Measurements from ENCODE around the gene YTHDC2. TPM values are rescaled to one million over a fixed set of nuclear protein-coding genes. Genes with fewer than 3 reads are reported as not detected.

Gene YTHDC2
- total RNA-seq = 10 to 100 TPM; 17.6 to 27.6 TPM
- polyA plus RNA-seq (ENCODE audit: insufficient read length in 6 of 6) = 10 to 100 TPM; 37.4 to 49.3 (median 41.6) TPM
- long read RNA-seq, donor 1 = 0 reads
- long read RNA-seq, donor 2, full-length matches to known transcripts = 1 of 1 reads
- long read RNA-seq, donor 2, partial matches to known transcripts = 0 of 1 reads
- long read RNA-seq, donor 2, other reads (novel, unspliced or antisense) = 0 of 1 reads
- long read RNA-seq, donor 3, full-length matches to known transcripts = 1 of 1 reads
- long read RNA-seq, donor 3, partial matches to known transcripts = 0 of 1 reads
- long read RNA-seq, donor 3, other reads (novel, unspliced or antisense) = 0 of 1 reads
- long read RNA-seq, donor 4, partial matches to known transcripts = 9 of 9 reads
- long read RNA-seq, donor 4, other reads (novel, unspliced or antisense) = 0 of 9 reads
- long read RNA-seq, donor 5, partial matches to known transcripts = 0 of 1 reads
- long read RNA-seq, donor 5, other reads (novel, unspliced or antisense) = 0 of 1 reads
- long read RNA-seq, donor 6 = 0 reads
- long read RNA-seq, donor 7, full-length matches to known transcripts = 2 of 2 reads
- long read RNA-seq, donor 7, partial matches to known transcripts = 0 of 2 reads
- long read RNA-seq, donor 7, other reads (novel, unspliced or antisense) = 0 of 2 reads
- long read RNA-seq, donor 8, partial matches to known transcripts = 0 of 1 reads
- long read RNA-seq, donor 8, other reads (novel, unspliced or antisense) = 0 of 1 reads
- long read RNA-seq, donor 9 = 0 reads
- long read RNA-seq, donor 10, partial matches to known transcripts = 5 of 7 reads
- long read RNA-seq, donor 10, other reads (novel, unspliced or antisense) = 2 of 7 reads
- long read RNA-seq, donor 11 = 0 reads
- long read RNA-seq, donor 12, full-length matches to known transcripts = 3 of 3 reads
- long read RNA-seq, donor 12, partial matches to known transcripts = 0 of 3 reads
- long read RNA-seq, donor 12, other reads (novel, unspliced or antisense) = 0 of 3 reads

DNA sequence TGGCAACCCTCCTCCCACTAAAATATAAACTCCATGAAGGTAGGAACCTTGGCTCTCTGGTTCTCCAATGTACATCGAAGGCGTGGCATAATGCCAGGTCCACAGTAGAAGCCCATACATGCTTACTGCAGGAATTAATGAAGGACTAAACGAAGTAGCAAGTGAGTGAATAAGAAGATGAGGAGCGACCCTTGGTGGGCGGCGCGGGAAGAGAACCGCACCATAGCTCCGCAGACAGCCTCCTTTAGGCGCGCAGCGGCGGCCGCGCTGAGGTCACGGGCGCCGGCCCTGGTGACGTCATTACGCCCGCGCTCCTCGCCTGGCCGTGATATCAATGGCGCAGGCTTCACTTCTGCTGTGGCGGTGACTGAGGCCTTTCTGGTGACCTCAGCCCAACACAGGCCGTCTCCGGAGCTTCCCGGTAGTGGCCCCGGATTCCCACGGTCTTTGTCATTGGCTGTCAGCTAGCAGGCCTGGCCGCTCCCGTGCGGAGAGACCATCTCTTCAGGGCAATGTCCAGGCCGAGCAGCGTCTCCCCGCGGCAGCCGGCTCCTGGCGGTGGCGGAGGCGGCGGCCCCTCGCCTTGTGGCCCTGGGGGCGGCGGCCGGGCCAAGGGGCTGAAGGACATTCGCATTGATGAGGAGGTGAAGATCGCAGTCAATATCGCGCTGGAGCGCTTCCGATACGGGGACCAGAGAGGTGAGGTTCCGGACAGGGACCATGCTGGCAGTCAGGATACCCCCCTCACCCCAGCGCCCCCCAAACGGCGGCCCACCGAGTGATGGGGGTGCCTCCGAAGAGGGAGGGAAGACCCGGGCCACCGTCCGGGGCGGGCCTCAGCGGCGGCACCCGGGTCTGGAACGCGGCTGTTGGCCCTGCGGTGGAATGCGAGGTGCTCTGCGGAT is at the start of gene YTHDC2:
Gene YTHDC2 (plus strand): TSS at position 311 of the 905 bp plus-strand sequence. CDS start 202 bp downstream, at position 513.
- H3K4me3 ChIP-seq = peak within 1 kb of the TSS; percentile 64 to 86

DNA sequence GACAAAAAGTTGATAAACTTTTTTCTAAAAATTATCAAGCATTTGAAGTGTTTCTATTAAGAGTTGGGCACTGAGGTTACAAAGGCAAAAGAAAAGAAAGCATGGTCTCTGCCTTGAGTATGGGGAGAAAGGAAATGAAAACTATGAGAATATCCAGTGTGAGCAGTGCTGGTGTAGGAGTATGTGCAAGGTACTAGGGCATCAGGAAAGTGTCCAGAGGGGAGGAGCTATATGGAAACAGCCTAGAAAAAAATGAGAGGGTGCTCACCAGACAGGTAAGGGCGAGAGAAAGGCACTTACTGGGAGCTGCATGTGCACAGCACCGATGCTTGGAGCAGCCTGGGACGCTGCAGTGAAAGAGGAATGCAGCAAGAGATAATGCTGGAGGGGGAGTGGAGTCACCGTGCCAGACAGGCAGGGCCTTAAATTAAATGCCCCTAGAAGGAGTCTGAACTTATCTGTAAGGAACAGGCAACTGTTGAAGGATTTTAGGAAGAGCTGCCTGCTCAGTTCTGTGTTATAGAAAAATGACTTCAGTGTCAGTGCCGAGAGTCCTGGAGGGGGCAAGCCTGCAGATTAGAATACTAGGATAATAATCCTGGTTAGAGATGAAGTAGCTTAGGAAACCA is 39.3 kb upstream of the YTHDC2 start:
- no peak for DNase-seq

More for the DNA sequence above, at the start of gene YTHDC2:
- Histone ChIP-seq H3K4me1 (peaks cover 0 to 34% of the 10 kb centered on the region in 2 donors), H3K27me3 (peaks cover 4 to 17% of the 10 kb centered on the region in 2 donors), H3K27ac (peak within 1 kb of the TSS; percentile 88), H3K36me3 (peaks cover 0 to 11% of the 10 kb centered on the region in 2 donors), H3K9me3 (no peaks in the 10 kb centered on the region)
- TF ChIP-seq, protein P1, sequence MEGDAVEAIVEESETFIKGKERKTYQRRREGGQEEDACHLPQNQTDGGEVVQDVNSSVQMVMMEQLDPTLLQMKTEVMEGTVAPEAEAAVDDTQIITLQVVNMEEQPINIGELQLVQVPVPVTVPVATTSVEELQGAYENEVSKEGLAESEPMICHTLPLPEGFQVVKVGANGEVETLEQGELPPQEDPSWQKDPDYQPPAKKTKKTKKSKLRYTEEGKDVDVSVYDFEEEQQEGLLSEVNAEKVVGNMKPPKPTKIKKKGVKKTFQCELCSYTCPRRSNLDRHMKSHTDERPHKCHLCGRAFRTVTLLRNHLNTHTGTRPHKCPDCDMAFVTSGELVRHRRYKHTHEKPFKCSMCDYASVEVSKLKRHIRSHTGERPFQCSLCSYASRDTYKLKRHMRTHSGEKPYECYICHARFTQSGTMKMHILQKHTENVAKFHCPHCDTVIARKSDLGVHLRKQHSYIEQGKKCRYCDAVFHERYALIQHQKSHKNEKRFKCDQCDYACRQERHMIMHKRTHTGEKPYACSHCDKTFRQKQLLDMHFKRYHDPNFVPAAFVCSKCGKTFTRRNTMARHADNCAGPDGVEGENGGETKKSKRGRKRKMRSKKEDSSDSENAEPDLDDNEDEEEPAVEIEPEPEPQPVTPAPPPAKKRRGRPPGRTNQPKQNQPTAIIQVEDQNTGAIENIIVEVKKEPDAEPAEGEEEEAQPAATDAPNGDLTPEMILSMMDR (IDR thresholded peaks at IDR 0.05) = peak in 1 of 2 donors; percentile 17
- DNase-seq (peak; percentile 84 to 96 (median 90)), ATAC-seq (peak; percentile 98)
- intact Hi-C loops (cut with DNase I) = loop anchor here in 1 of 2 donors (5.0 kb wide), 1 partner anchor 516 kb away; no protein-coding TSS in a partner anchor

DNA sequence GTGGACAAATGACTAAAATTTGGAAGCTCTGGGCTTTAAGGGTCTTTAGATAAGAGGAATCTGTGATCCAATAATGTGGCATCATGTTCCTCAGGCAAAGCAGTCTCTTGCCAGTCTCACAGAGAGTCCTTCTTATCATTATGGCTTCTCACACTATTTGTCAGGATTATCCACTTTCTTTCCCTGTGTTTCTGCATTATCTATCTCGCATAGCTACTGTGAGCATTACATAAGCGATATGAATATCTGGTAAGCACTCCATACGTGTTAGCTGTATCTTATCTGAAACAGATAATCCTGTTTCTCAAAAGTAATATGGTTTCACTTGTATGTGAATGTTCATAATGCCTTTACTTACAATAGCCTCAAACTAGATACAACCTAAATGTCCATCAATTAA is 34.8 kb upstream of the YTHDC2 start:
- ATAC-seq (no peak), DNase-seq (no peak)
- intact Hi-C loops (cut with DNase I) = no loop called here
- H3K27me3 ChIP-seq = peaks cover 0 to 29% of the 10 kb centered on the region in 2 donors
- H3K36me3 ChIP-seq = no peaks in the 10 kb centered on the region
- H3K4me3 ChIP-seq = no peak overlapping the region
- TF ChIP-seq, protein P1 (IDR thresholded peaks at IDR 0.05) = no peak
- no peaks in the 10 kb centered on the region for H3K9me3 ChIP-seq
- H3K4me1 ChIP-seq = no peaks in the 10 kb centered on the region
- H3K27ac ChIP-seq = no peak overlapping the region

More for the DNA sequence above, 39.3 kb upstream of the YTHDC2 start:
- H3K27me3 ChIP-seq = peaks cover 0 to 14% of the 10 kb centered on the region in 2 donors
- TF ChIP-seq, protein P1 (IDR thresholded peaks at IDR 0.05) = no peak
- peaks cover 0 to 2% of the 10 kb centered on the region in 2 donors for H3K9me3 ChIP-seq
- no peak overlapping the region for H3K4me3 ChIP-seq
- no peak overlapping the region for H3K27ac ChIP-seq
- no peaks in the 10 kb centered on the region for H3K36me3 ChIP-seq
- intact Hi-C loops (cut with DNase I) = no loop called here
- H3K4me1 ChIP-seq = no peaks in the 10 kb centered on the region
- no peak for ATAC-seq

DNA sequence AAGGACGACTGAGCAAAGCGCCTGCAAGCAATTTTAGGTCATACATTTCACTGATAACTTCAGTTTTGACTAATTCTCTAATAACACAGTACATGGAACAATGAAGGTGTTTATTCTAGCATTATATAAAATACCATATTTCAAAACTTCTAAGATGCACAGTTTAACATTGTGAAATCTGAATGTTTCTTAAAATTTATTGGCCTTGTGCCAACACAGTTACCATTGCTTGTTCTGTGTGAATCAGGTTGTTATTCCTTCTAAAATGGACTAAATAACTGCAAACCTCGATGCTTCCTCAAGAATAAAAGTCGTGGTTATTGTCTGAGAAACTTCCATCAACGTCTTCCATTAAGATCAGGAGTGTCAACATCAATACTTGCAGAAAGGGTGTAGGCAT is 33.3 kb upstream of the YTHDC2 start:
- Histone ChIP-seq H3K27me3 (peaks cover 0 to 34% of the 10 kb centered on the region in 2 donors), H3K9me3 (no peaks in the 10 kb centered on the region), H3K27ac (no peak overlapping the region), H3K36me3 (no peaks in the 10 kb centered on the region), H3K4me1 (no peaks in the 10 kb centered on the region), H3K4me3 (no peak overlapping the region)
- ATAC-seq (no peak), DNase-seq (no peak)
- TF ChIP-seq, protein P1 (IDR thresholded peaks at IDR 0.05) = no peak
- intact Hi-C loops (cut with DNase I) = no loop called here

Measured in left lung (tissue), 14 donors.